Fibroblast of lung (primary cell): ENCODE results near the gene CHAMP1.

ENCODE experiments used
- CTCF ChIP-seq, 2 donors: IDR thresholded peaks in 1 of 2; conservative IDR thresholded peaks in 1 of 2; 1 replicate in 1 of 2; 2 replicates in 1 of 2; pipeline ENCODE4 v1.5.1; 2011 to 2012; ENCODE audit warnings: low read length in 2 of 2, control low read depth in 1 of 2, inconsistent platforms in 1 of 2, low read depth in 1 of 2, mild to moderate bottlenecking in 1 of 2
- EZH2 ChIP-seq: IDR thresholded peaks from 2 replicates; pipeline ENCODE4 v1.5.1; 2012; ENCODE audit warnings: low read length, control low read depth, mild to moderate bottlenecking; ENCODE audit errors: missing control alignments

GRCh38 chr13:114320065-114320464 lies 5.8 kb downstream of the CHAMP1 start:
- TF ChIP-seq CTCF (conservative IDR thresholded peaks at IDR 0.05 in 1 of 2, IDR thresholded peaks at IDR 0.05 in 1 of 2; ENCODE audit: low read depth in 1 of 2, low read length in 2 of 2) (no peak), EZH2 (no peak)
